Thoracic aorta (tissue), 2 donors: ENCODE data around the gene LRRC32. TPM values are rescaled to one million over a fixed set of nuclear protein-coding genes. Genes with fewer than 3 reads are reported as not detected.

ENCODE experiments used
- ATAC-seq: fragments of 150-250 bp; one replicate; pipeline ENCODE4 v1.8.0; 2017; ENCODE audit warnings: low read depth; ENCODE audit not compliant: insufficient number of reproducible peaks, low FRiP score
- DNase-seq: peaks from one replicate; pipeline ENCODE4 v3.0.0-alpha.2; 2020; ENCODE audit warnings: low spot score
- H3K27ac ChIP-seq, 2 donors: fragments of 200-600 bp; sonication (generic); 1 replicate in 1 of 2; 2 replicates in 1 of 2; pipeline ENCODE4 v1.5.1; 2016; ENCODE audit warnings: mild to moderate bottlenecking in 2 of 2, moderate library complexity in 2 of 2
- H3K27me3 ChIP-seq: fragments of 200-600 bp; sonication (generic); replicated peaks from 2 replicates; pipeline ENCODE4 v1.6.0; 2016; ENCODE audit warnings: mild to moderate bottlenecking; ENCODE audit not compliant: insufficient read depth
- H3K36me3 ChIP-seq: fragments of 200-600 bp; sonication (generic); one replicate; pipeline ENCODE4 v1.5.1; 2016
- H3K4me1 ChIP-seq, 2 donors: fragments of 200-600 bp; sonication (generic); 1 replicate in 1 of 2; 2 replicates in 1 of 2; pipeline versions ENCODE4 v1.5.1 to v1.6.0; 2016; ENCODE audit warnings: low read depth in 2 of 2, mild to moderate bottlenecking in 1 of 2; ENCODE audit not compliant: control insufficient read depth in 1 of 2
- H3K4me3 ChIP-seq: fragments of 200-600 bp; sonication (generic); 2 replicates; pipeline ENCODE4 v1.5.1; 2016; ENCODE audit warnings: mild to moderate bottlenecking
- H3K9me3 ChIP-seq: fragments of 200-600 bp; sonication (generic); 2 replicates; pipeline ENCODE4 v1.5.1; 2016
- CTCF ChIP-seq: fragments of 200-600 bp; sonication (generic); IDR thresholded peaks from one replicate; pipeline ENCODE4 v1.5.1; 2019; ENCODE audit warnings: antibody characterized with exemption
- total RNA-seq, 2 donors: library from RNA; depleted of rRNA; stranded (reverse); fragments of >200 nt; gene quantifications; one replicate each; pipeline versions ENCODE4 v1.1.0 to v1.2.3, GENCODE V29; 2016

The LRRC32 gene
- total RNA-seq, 2 donors from 2014 or later = 133 to 214 TPM

- Histone ChIP-seq H3K9me3 (no peaks in the 10 kb centered on the region), H3K4me3 (no peak overlapping the region), H3K4me1 (no peaks in the 10 kb centered on the region), H3K27me3 (no peaks in the 10 kb centered on the region), H3K27ac (no peak overlapping the region), H3K36me3 (no peaks in the 10 kb centered on the region)
- ATAC-seq (no peak), DNase-seq (no peak)
- TF ChIP-seq CTCF = no peak
These were observed 19.0 kb upstream of the LRRC32 start for GRCh38 chr11:76689313-76690260.

GRCh38 chr11:76688146-76688545 is 17.6 kb upstream of the LRRC32 start:
- H3K4me1 ChIP-seq = no peaks in the 10 kb centered on the region
- no peak for TF ChIP-seq CTCF
- no peak for ATAC-seq

GRCh38 chr11:76686261-76687079 is 15.9 kb upstream of the LRRC32 start:
- H3K4me1 ChIP-seq = no peaks in the 10 kb centered on the region
- H3K36me3 ChIP-seq = no peaks in the 10 kb centered on the region
- no peak overlapping the region for H3K4me3 ChIP-seq
- DNase-seq (no peak), ATAC-seq (no peak)
- no peak overlapping the region for H3K27ac ChIP-seq
- TF ChIP-seq CTCF = no peak
- no peaks in the 10 kb centered on the region for H3K27me3 ChIP-seq
- H3K9me3 ChIP-seq = no peaks in the 10 kb centered on the region

More at GRCh38 chr11:76688146-76688545, 17.6 kb upstream of the LRRC32 start:
- H3K9me3 ChIP-seq = no peaks in the 10 kb centered on the region
- no peak overlapping the region for H3K27ac ChIP-seq
- no peaks in the 10 kb centered on the region for H3K36me3 ChIP-seq
- H3K27me3 ChIP-seq = no peaks in the 10 kb centered on the region
- H3K4me3 ChIP-seq = no peak overlapping the region
- no peak for DNase-seq

- ATAC-seq (no peak), DNase-seq (no peak)
- Histone ChIP-seq H3K4me1 (peaks cover 0 to under 1% of the 10 kb centered on the region in 2 donors), H3K27ac (no peak overlapping the region), H3K9me3 (no peaks in the 10 kb centered on the region), H3K36me3 (no peaks in the 10 kb centered on the region), H3K4me3 (no peak overlapping the region), H3K27me3 (no peaks in the 10 kb centered on the region)
- no peak for TF ChIP-seq CTCF
These were observed 15.3 kb upstream of the LRRC32 start for GRCh38 chr11:76685831-76686230.

GRCh38 chr11:76685237-76685636 is 14.7 kb upstream of the LRRC32 start:
- no peaks in the 10 kb centered on the region for H3K27me3 ChIP-seq

More at GRCh38 chr11:76685237-76685636, 14.7 kb upstream of the LRRC32 start:
- H3K27ac ChIP-seq = no peak overlapping the region
- H3K4me3 ChIP-seq = no peak overlapping the region
- DNase-seq = no peak
- no peaks in the 10 kb centered on the region for H3K36me3 ChIP-seq
- no peaks in the 10 kb centered on the region for H3K9me3 ChIP-seq
- no peak for TF ChIP-seq CTCF
- no peak for ATAC-seq
- H3K4me1 ChIP-seq = peaks cover 3 to 6% of the 10 kb centered on the region in 2 donors
